Left ventricle myocardium inferior (tissue), 1 donor: Measurements from ENCODE around the gene GRK7. TPM values are rescaled to one million over a fixed set of nuclear protein-coding genes. Genes with fewer than 3 reads are reported as not detected.

Source experiments
- DNase-seq: peaks from one replicate; pipeline ENCODE4 v3.0.0-alpha.2; 2020
- H3K27ac ChIP-seq: fragments of 200-600 bp; replicated peaks from 2 replicates; pipeline ENCODE4 v1.8.0; 2021
- H3K27me3 ChIP-seq: fragments of 200-600 bp; 2 replicates; pipeline ENCODE4 v1.8.0; 2021; ENCODE audit warnings: low read depth
- H3K36me3 ChIP-seq: fragments of 200-600 bp; 2 replicates; pipeline ENCODE4 v1.8.0; 2021
- H3K4me1 ChIP-seq: fragments of 200-600 bp; 2 replicates; pipeline ENCODE4 v1.8.0; 2021
- H3K4me3 ChIP-seq: fragments of 200-600 bp; 2 replicates; pipeline ENCODE4 v1.8.0; 2021; ENCODE audit warnings: mild to moderate bottlenecking, moderate library complexity
- H3K9me3 ChIP-seq: fragments of 200-600 bp; replicated peaks from 2 replicates; pipeline ENCODE4 v1.8.0; 2021
- intact Hi-C: fragments of 100-400 bp; cut with micrococcal nuclease; formaldehyde crosslinking; loops from one replicate; pipeline ENCODE4 v1.11.0; 2022
- long read RNA-seq: library from polyadenylated mRNA; unstranded; transcript quantifications from one replicate; pipeline ENCODE4 v2.0.0, GENCODE V29; 2021
- total RNA-seq: library from RNA; stranded (reverse); fragmentation: NEBNext Ultra II Directional; extraction: Animal tissue kit (Norgen Biotek cat#: 25700); gene quantifications from one replicate; pipeline ENCODE4 v1.2.1, GENCODE V29; 2021
- TF ChIP-seq, protein P1 (sequence below): fragments of 200-600 bp; IDR thresholded peaks from 2 replicates; pipeline ENCODE4 v1.8.0; 2021; ENCODE audit warnings: antibody characterized with exemption, mild to moderate bottlenecking, borderline replicate concordance
- donor health status: DM: no; HTN: yes; CAD: no; lungs with severe emphysema.

The GRK7 gene, protein sequence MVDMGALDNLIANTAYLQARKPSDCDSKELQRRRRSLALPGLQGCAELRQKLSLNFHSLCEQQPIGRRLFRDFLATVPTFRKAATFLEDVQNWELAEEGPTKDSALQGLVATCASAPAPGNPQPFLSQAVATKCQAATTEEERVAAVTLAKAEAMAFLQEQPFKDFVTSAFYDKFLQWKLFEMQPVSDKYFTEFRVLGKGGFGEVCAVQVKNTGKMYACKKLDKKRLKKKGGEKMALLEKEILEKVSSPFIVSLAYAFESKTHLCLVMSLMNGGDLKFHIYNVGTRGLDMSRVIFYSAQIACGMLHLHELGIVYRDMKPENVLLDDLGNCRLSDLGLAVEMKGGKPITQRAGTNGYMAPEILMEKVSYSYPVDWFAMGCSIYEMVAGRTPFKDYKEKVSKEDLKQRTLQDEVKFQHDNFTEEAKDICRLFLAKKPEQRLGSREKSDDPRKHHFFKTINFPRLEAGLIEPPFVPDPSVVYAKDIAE (N-terminal part only)
- not detected for total RNA-seq
- long read RNA-seq = 0 reads

- no peaks in the 10 kb centered on the region for H3K27me3 ChIP-seq
- TF ChIP-seq, protein P1, sequence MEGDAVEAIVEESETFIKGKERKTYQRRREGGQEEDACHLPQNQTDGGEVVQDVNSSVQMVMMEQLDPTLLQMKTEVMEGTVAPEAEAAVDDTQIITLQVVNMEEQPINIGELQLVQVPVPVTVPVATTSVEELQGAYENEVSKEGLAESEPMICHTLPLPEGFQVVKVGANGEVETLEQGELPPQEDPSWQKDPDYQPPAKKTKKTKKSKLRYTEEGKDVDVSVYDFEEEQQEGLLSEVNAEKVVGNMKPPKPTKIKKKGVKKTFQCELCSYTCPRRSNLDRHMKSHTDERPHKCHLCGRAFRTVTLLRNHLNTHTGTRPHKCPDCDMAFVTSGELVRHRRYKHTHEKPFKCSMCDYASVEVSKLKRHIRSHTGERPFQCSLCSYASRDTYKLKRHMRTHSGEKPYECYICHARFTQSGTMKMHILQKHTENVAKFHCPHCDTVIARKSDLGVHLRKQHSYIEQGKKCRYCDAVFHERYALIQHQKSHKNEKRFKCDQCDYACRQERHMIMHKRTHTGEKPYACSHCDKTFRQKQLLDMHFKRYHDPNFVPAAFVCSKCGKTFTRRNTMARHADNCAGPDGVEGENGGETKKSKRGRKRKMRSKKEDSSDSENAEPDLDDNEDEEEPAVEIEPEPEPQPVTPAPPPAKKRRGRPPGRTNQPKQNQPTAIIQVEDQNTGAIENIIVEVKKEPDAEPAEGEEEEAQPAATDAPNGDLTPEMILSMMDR = no peak
- H3K4me3 ChIP-seq = no peak within 1 kb of the TSS
- no peaks in the 10 kb centered on the region for H3K4me1 ChIP-seq
- intact Hi-C loops = no loop called here
- H3K27ac ChIP-seq = no peak within 1 kb of the TSS
- no peaks in the 10 kb centered on the region for H3K36me3 ChIP-seq
- DNase-seq = no peak
- H3K9me3 ChIP-seq = no peaks in the 10 kb centered on the region
Observed at GRCh38 chr3:141763088-141763750, at the start of gene GRK7. GRK7 (plus strand) TSS chr3:141763408; CDS start chr3:141778285, 14,877 bp downstream.

GRCh38 chr3:141714671-141715070 is 48.5 kb upstream of the GRK7 start:
- Histone ChIP-seq H3K27ac (no peak overlapping the region), H3K36me3 (no peaks in the 10 kb centered on the region), H3K4me1 (no peaks in the 10 kb centered on the region), H3K4me3 (no peak overlapping the region), H3K27me3 (no peaks in the 10 kb centered on the region), H3K9me3 (peaks cover 18% of the 10 kb centered on the region)
- no peak for DNase-seq
- TF ChIP-seq, protein P1 = no peak
- intact Hi-C loops = no loop called here

DNA sequence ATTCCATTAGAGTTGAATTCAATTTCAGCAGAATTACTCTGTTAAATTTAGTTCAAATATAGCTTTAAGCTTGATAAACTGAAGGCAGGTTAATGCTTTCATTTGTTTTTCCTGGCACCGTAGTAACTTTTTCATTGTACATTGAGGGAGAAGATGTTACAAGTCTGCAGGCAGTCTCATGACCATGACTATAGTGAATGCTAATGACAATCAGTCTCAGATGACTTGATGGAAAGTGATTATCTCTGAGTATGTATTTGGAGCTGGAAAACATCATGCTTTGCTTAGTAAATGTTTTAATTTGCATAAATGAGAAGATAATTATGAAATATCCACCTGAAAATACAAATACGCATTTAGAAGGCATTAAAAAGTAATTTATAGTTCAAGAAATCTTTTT is 41.1 kb upstream of the GRK7 start:
- no peaks in the 10 kb centered on the region for H3K36me3 ChIP-seq
- TF ChIP-seq, protein P1 = no peak
- intact Hi-C loops = no loop called here
- H3K27me3 ChIP-seq = no peaks in the 10 kb centered on the region
- no peak overlapping the region for H3K4me3 ChIP-seq
- no peaks in the 10 kb centered on the region for H3K9me3 ChIP-seq
- no peak for DNase-seq
- no peak overlapping the region for H3K27ac ChIP-seq
- no peaks in the 10 kb centered on the region for H3K4me1 ChIP-seq

- Histone ChIP-seq H3K9me3 (no peaks in the 10 kb centered on the region), H3K4me3 (no peak overlapping the region), H3K4me1 (no peaks in the 10 kb centered on the region), H3K27me3 (no peaks in the 10 kb centered on the region), H3K27ac (no peak overlapping the region), H3K36me3 (no peaks in the 10 kb centered on the region)
- intact Hi-C loops = no loop called here
- no peak for DNase-seq
- TF ChIP-seq, protein P1 = no peak
Observed at GRCh38 chr3:141722648-141723047, 40.6 kb upstream of the GRK7 start.

DNA sequence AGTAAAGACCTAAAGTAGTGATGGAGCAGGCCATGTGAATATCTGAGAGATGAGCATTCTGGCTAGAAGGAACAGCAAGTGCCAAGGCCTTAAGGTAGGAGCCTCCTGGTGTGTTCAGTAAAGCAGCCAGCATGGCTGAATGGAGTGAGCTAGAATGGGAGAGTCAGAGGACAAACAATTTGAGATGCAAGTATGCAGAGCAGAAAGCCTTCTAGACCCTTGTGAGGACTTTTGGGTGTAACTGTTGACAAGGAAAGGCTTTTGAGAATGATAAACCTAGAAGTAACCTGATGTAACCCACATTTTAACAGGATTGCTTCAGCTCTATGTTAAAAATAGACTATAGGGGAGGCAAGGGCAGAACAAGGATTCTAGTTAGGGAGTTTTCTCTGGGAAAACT is 40.0 kb upstream of the GRK7 start:
- H3K4me3 ChIP-seq = no peak overlapping the region
- no peaks in the 10 kb centered on the region for H3K9me3 ChIP-seq
- DNase-seq = no peak
- H3K4me1 ChIP-seq = no peaks in the 10 kb centered on the region
- no peaks in the 10 kb centered on the region for H3K27me3 ChIP-seq
- intact Hi-C loops = no loop called here
- TF ChIP-seq, protein P1 = no peak
- H3K27ac ChIP-seq = no peak overlapping the region
- H3K36me3 ChIP-seq = no peaks in the 10 kb centered on the region
